ENCODE data around the gene IL18R1.

- TF ChIP-seq CTCF (IDR thresholded peaks at IDR 0.05; ENCODE audit: low read depth, low read length) = no peak
- TF ChIP-seq MAX (IDR thresholded peaks at IDR 0.05; ENCODE audit: low read depth, low read length) = no peak
- no peak for TF ChIP-seq POLR2A (IDR thresholded peaks at IDR 0.05; ENCODE audit: extremely low read depth, insufficient read length)
Observed at GRCh38 chr2:102439065-102439695, 83.6 kb downstream of the IL18R1 start.
